Measurements from ENCODE around the gene SOX18. TPM values are rescaled to one million over a fixed set of nuclear protein-coding genes. Genes with fewer than 3 reads are reported as not detected.

SOX18 gene
- total and polyA plus RNA-seq, 2 of the 13 experiments (the other 11 are each of a cell fraction or from before 2014, with no cell fraction given): 1.6 to 1.9 TPM

DNA sequence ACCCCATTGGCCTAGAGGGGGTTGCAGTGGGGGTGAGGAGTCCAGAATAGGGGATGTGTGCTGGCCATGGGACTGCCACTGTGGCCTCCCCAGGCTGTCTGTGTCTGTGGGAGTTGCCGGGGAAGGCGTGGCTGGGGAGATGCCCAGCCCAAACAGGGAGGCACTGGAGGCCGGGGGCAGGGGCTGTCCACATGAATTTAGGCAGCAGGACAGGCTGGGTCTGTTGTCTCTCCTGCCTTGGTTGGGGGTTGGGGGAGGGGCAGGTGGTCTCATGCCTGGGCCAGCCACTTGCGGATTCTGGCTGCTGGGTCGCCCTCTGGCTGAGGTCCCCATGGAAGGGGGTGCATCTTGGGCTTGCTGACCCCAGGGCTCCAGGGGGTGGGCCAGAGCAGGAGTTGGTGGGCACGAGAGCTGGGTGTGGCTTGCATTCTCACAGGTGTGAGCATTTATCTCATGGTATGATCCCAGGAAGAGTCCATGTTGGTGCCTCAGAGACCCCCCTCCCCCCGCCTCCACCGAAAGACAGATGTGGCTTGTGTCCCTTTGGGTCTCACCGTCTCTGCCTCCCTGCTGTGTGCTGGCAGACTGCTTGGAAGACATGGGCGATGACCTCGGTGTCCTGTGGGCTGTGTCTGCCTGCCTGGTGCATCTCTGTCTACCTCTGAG lies 4.0 kb downstream of the SOX18 start (continued):
- TF ChIP-seq RAD21 (CRISPR knock-in tag; IDR thresholded peaks at IDR 0.05) (0 out of 2 replicates have a peak, but pooled peaks have one; percentile 13), AGO1 (IDR thresholded peaks at IDR 0.05; ENCODE audit: low read depth, low read length, poor library complexity, severe bottlenecking) (peak; percentile 9), ZNF550 (CRISPR knock-in tag; IDR thresholded peaks at IDR 0.05; ENCODE audit: borderline replicate concordance) (0 out of 2 replicates have a peak, but pooled peaks have one; percentile 21), RFXAP (CRISPR knock-in tag; IDR thresholded peaks at IDR 0.05; ENCODE audit: borderline replicate concordance) (no peak), ZNF572 (CRISPR knock-in tag; IDR thresholded peaks at IDR 0.05) (0 out of 2 replicates have a peak, but pooled peaks have one; percentile 38), ATRX (CRISPR knock-in tag; IDR thresholded peaks at IDR 0.05; ENCODE audit: borderline replicate concordance) (no peak), SPEN (CRISPR knock-in tag; IDR thresholded peaks at IDR 0.05; ENCODE audit: low read depth) (peak; percentile 31; the same call in 1 of the 2 replicates), ZNF891 (CRISPR knock-in tag; IDR thresholded peaks at IDR 0.05) (0 out of 2 replicates have a peak, but pooled peaks have one; percentile 47), PTBP1 (IDR thresholded peaks at IDR 0.05; ENCODE audit: low read depth, low read length, poor library complexity, severe bottlenecking) (peak; percentile 65), ZNF883 (CRISPR knock-in tag; IDR thresholded peaks at IDR 0.05; ENCODE audit: not compliant biosample characterization) (peak; percentile 5), ZNF556 (CRISPR knock-in tag; IDR thresholded peaks at IDR 0.05; ENCODE audit: borderline replicate concordance) (no peak), ZNF354B (CRISPR knock-in tag; IDR thresholded peaks at IDR 0.05) (no peak), RBAK (CRISPR knock-in tag; IDR thresholded peaks at IDR 0.05) (no peak), LCORL (IDR thresholded peaks at IDR 0.05) (no peak), LCORL (CRISPR knock-in tag; IDR thresholded peaks at IDR 0.05) (0 out of 2 replicates have a peak, but pooled peaks have one; percentile 36), HNRNPL (IDR thresholded peaks at IDR 0.05; ENCODE audit: low read depth, low read length) (no peak), U2AF2 (IDR thresholded peaks at IDR 0.05; ENCODE audit: low read depth, low read length) (no peak), SP1 (IDR thresholded peaks at IDR 0.05) (no peak), SP1 (CRISPR knock-in tag; IDR thresholded peaks at IDR 0.05) (no peak)
- TF ChIP-seq, protein P1, sequence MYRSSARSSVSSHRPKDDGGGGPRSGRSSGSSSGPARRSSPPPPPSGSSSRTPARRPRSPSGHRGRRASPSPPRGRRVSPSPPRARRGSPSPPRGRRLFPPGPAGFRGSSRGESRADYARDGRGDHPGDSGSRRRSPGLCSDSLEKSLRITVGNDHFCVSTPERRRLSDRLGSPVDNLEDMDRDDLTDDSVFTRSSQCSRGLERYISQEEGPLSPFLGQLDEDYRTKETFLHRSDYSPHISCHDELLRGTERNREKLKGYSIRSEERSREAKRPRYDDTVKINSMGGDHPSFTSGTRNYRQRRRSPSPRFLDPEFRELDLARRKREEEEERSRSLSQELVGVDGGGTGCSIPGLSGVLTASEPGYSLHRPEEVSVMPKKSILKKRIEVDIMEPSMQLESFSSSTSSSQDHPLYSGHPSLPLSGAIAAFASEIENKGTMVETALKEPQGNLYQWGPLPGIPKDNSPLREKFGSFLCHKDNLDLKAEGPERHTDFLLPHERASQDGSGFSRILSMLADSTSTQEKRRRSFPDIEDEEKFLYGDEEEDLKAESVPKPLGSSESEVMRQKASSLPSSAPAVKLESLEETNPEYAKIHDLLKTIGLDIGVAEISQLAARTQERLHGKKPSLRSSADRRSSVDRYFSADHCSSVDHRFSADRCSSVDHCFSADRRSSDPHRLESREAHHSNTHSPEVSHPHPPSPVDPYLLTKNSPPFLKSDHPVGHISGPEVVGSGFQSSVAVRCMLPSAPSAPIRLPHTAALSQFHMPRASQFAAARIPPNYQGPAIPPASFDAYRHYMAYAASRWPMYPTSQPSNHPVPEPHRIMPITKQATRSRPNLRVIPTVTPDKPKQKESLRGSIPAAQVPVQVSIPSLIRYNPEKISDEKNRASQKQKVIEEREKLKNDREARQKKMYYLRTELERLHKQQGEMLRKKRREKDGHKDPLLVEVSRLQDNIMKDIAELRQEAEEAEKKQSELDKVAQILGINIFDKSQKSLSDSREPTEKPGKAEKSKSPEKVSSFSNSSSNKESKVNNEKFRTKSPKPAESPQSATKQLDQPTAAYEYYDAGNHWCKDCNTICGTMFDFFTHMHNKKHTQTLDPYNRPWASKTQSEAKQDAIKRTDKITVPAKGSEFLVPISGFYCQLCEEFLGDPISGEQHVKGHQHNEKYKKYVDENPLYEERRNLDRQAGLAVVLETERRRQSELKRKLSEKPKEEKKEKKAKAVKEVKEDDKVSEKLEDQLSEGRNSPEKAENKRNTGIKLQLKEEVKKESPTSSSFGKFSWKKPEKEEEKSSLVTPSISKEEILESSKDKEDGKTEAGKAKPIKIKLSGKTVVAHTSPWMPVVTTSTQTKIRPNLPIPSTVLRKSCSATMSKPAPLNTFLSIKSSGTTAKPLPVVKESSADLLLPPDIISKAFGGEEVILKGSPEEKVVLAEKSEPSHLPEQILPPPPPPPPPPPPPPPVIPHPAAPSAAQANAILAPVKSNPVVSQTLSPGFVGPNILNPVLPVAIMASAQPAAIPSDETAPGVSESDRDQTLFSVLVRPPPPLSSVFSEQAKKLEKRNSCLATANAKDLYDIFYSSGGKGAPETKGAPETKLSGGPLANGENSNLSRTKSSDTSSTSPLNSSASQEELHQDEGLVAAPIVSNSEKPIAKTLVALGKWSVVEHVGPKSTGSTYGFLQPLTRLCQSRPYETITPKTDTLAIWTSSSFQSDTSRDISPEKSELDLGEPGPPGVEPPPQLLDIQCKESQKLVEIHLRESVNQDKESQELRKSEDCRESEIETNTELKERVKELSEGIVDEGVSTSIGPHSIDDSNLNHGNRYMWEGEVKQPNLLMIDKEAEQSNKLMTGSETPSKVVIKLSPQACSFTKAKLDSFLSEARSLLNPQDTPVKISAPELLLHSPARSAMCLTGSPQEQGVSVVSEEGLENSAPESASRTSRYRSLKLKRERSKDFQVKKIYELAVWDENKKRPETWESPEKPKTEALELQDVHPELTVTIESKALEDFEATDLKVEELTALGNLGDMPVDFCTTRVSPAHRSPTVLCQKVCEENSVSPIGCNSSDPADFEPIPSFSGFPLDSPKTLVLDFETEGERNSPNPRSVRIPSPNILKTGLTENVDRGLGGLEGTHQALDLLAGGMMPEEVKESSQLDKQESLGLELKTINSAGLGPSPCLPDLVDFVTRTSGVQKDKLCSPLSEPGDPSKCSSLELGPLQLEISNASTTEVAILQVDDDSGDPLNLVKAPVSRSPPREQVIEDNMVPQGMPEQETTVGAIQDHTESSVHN (CRISPR knock-in tag; IDR thresholded peaks at IDR 0.05): no peak
- TF ChIP-seq, protein P2, sequence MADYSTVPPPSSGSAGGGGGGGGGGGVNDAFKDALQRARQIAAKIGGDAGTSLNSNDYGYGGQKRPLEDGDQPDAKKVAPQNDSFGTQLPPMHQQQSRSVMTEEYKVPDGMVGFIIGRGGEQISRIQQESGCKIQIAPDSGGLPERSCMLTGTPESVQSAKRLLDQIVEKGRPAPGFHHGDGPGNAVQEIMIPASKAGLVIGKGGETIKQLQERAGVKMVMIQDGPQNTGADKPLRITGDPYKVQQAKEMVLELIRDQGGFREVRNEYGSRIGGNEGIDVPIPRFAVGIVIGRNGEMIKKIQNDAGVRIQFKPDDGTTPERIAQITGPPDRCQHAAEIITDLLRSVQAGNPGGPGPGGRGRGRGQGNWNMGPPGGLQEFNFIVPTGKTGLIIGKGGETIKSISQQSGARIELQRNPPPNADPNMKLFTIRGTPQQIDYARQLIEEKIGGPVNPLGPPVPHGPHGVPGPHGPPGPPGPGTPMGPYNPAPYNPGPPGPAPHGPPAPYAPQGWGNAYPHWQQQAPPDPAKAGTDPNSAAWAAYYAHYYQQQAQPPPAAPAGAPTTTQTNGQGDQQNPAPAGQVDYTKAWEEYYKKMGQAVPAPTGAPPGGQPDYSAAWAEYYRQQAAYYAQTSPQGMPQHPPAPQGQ (CRISPR knock-in tag; IDR thresholded peaks at IDR 0.05; ENCODE audit: borderline replicate concordance): no peak

Measured in HepG2 (cell line).